ENCODE data around the gene KCTD12. TPM values are rescaled to one million over a fixed set of nuclear protein-coding genes. Genes with fewer than 3 reads are reported as not detected.

Gene KCTD12
- total RNA-seq, 1 donor from 2014 or later = 33.8 TPM

GRCh38 chr13:76875271-76875815 is 10.9 kb downstream of the KCTD12 start:
- Mint-ChIP-seq H3K27me3 (ENCODE audit: low read depth) (peaks cover 1% of the 10 kb centered on the region), H3K36me3 (ENCODE audit: low read depth) (no peaks in the 10 kb centered on the region), H3K4me1 (ENCODE audit: low read depth) (peaks cover 15% of the 10 kb centered on the region), H3K4me3 (ENCODE audit: unreplicated experiment) (no peak overlapping the region), H3K27ac (ENCODE audit: unreplicated experiment) (no peak overlapping the region), H3K9me3 (ENCODE audit: low read depth) (no peaks in the 10 kb centered on the region)
- DNase-seq (ENCODE audit: low spot score) = no peak
- TF ChIP-seq, protein P1, sequence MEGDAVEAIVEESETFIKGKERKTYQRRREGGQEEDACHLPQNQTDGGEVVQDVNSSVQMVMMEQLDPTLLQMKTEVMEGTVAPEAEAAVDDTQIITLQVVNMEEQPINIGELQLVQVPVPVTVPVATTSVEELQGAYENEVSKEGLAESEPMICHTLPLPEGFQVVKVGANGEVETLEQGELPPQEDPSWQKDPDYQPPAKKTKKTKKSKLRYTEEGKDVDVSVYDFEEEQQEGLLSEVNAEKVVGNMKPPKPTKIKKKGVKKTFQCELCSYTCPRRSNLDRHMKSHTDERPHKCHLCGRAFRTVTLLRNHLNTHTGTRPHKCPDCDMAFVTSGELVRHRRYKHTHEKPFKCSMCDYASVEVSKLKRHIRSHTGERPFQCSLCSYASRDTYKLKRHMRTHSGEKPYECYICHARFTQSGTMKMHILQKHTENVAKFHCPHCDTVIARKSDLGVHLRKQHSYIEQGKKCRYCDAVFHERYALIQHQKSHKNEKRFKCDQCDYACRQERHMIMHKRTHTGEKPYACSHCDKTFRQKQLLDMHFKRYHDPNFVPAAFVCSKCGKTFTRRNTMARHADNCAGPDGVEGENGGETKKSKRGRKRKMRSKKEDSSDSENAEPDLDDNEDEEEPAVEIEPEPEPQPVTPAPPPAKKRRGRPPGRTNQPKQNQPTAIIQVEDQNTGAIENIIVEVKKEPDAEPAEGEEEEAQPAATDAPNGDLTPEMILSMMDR (IDR thresholded peaks at IDR 0.05) = no peak

GRCh38 chr13:76874479-76874878 is 11.7 kb downstream of the KCTD12 start:
- Mint-ChIP-seq H3K36me3 (ENCODE audit: low read depth) (no peaks in the 10 kb centered on the region), H3K27ac (ENCODE audit: unreplicated experiment) (no peak overlapping the region), H3K9me3 (ENCODE audit: low read depth) (no peaks in the 10 kb centered on the region), H3K27me3 (ENCODE audit: low read depth) (peaks cover 1% of the 10 kb centered on the region), H3K4me1 (ENCODE audit: low read depth) (peaks cover 9% of the 10 kb centered on the region), H3K4me3 (ENCODE audit: unreplicated experiment) (no peak overlapping the region)
- TF ChIP-seq, protein P1 (IDR thresholded peaks at IDR 0.05) = no peak
- no peak for DNase-seq (ENCODE audit: low spot score)

- H3K4me1 Mint-ChIP-seq (ENCODE audit: low read depth) = peaks cover 6% of the 10 kb centered on the region
- H3K27ac Mint-ChIP-seq (ENCODE audit: unreplicated experiment) = no peak overlapping the region
- H3K4me3 Mint-ChIP-seq (ENCODE audit: unreplicated experiment) = no peak overlapping the region
- H3K9me3 Mint-ChIP-seq (ENCODE audit: low read depth) = no peaks in the 10 kb centered on the region
- DNase-seq (ENCODE audit: low spot score) = no peak
- no peaks in the 10 kb centered on the region for H3K36me3 Mint-ChIP-seq (ENCODE audit: low read depth)
- H3K27me3 Mint-ChIP-seq (ENCODE audit: low read depth) = peaks cover 1% of the 10 kb centered on the region
- TF ChIP-seq, protein P1 (IDR thresholded peaks at IDR 0.05) = no peak
These were observed 12.8 kb downstream of the KCTD12 start for GRCh38 chr13:76873445-76873844.

DNA sequence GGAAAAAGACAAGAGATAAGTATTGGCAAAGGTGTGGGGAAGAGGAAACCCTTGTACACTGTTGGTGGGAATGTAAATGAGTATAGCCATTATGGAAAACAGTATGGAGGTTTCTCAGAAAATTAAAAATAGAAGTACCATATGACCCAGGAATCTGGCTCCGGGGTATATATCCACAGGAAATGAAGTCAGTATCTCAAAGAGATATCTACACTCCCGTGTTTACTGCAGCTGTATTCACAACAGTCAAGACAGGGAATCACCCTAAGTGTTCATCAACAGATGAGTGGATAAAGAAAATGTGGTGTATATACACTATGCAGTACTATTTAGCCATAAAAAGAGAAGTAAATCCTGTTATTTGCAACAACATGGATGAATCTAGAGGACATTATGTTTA is 13.5 kb downstream of the KCTD12 start:
- no peaks in the 10 kb centered on the region for H3K36me3 Mint-ChIP-seq (ENCODE audit: low read depth)
- no peak overlapping the region for H3K4me3 Mint-ChIP-seq (ENCODE audit: unreplicated experiment)
- H3K27ac Mint-ChIP-seq (ENCODE audit: unreplicated experiment) = no peak overlapping the region
- H3K9me3 Mint-ChIP-seq (ENCODE audit: low read depth) = no peaks in the 10 kb centered on the region
- H3K27me3 Mint-ChIP-seq (ENCODE audit: low read depth) = peaks cover 1% of the 10 kb centered on the region
- no peak for DNase-seq (ENCODE audit: low spot score)
- TF ChIP-seq, protein P1 (IDR thresholded peaks at IDR 0.05) = no peak
- peaks cover 6% of the 10 kb centered on the region for H3K4me1 Mint-ChIP-seq (ENCODE audit: low read depth)

- H3K27ac Mint-ChIP-seq (ENCODE audit: unreplicated experiment) = no peak overlapping the region
- H3K9me3 Mint-ChIP-seq (ENCODE audit: low read depth) = no peaks in the 10 kb centered on the region
- H3K27me3 Mint-ChIP-seq (ENCODE audit: low read depth) = peaks cover 5% of the 10 kb centered on the region
- no peak overlapping the region for H3K4me3 Mint-ChIP-seq (ENCODE audit: unreplicated experiment)
- peaks cover 6% of the 10 kb centered on the region for H3K4me1 Mint-ChIP-seq (ENCODE audit: low read depth)
- H3K36me3 Mint-ChIP-seq (ENCODE audit: low read depth) = no peaks in the 10 kb centered on the region
- TF ChIP-seq, protein P1 (IDR thresholded peaks at IDR 0.05) = no peak
- DNase-seq (ENCODE audit: low spot score) = no peak
These were observed 14.8 kb downstream of the KCTD12 start for GRCh38 chr13:76871432-76871831.

Measured in chondrocyte (in vitro differentiated cells).